SIG-M5 (cell line): Measurements from ENCODE around the gene PILRB.
A peak's percentile ranks its signal among the peaks of the same experiment; 100 is the strongest.
"Not testable (repeated sequence)": the region's sequence is repeated elsewhere in the genome, so short reads cannot be mapped to it uniquely, and the experiment has no call there.

Experiments used
- DNase-seq: peaks from one replicate; lab custom pipeline; 2025; lab: John Stamatoyannopoulos, UW

Gene PILRB

GRCh38 chr7:100376066-100376465, 18.1 kb downstream of the PILRB start:
- DNase-seq: no peak

GRCh38 chr7:100378114-100378755, 20.3 kb downstream of the PILRB start:
- no peak for DNase-seq

- no peak for DNase-seq
Observed at GRCh38 chr7:100380196-100380595, 22.3 kb downstream of the PILRB start.

- not testable (repeated sequence) for DNase-seq
Observed at GRCh38 chr7:100381531-100382233, 23.8 kb downstream of the PILRB start.

GRCh38 chr7:100382234-100382853, 24.4 kb downstream of the PILRB start:
- not testable (repeated sequence) for DNase-seq

- no peak for DNase-seq
Observed at GRCh38 chr7:100384628-100385294, 26.8 kb downstream of the PILRB start.

- DNase-seq: no peak
Observed at GRCh38 chr7:100386940-100387339, 29.0 kb downstream of the PILRB start.

GRCh38 chr7:100387695-100388094, 29.8 kb downstream of the PILRB start:
- no peak for DNase-seq

- DNase-seq: no peak
Observed at GRCh38 chr7:100389437-100390088, 31.6 kb downstream of the PILRB start.

GRCh38 chr7:100390286-100391009, 32.5 kb downstream of the PILRB start:
- DNase-seq: no peak

GRCh38 chr7:100393233-100393905, 35.5 kb downstream of the PILRB start:
- no peak for DNase-seq

- no peak for DNase-seq
Observed at GRCh38 chr7:100394077-100394476, 36.2 kb downstream of the PILRB start.

- peak; percentile 91 for DNase-seq
Observed at GRCh38 chr7:100396421-100396982, 38.6 kb downstream of the PILRB start.

- DNase-seq: no peak
Observed at GRCh38 chr7:100397315-100398081, 39.6 kb downstream of the PILRB start.

GRCh38 chr7:100398239-100398638, 40.3 kb downstream of the PILRB start:
- DNase-seq: no peak

- DNase-seq: no peak
Observed at GRCh38 chr7:100400041-100400440, 42.1 kb downstream of the PILRB start.

GRCh38 chr7:100400656-100401055, 42.7 kb downstream of the PILRB start:
- DNase-seq: no peak

- DNase-seq: no peak
Observed at GRCh38 chr7:100401811-100402210, 43.9 kb downstream of the PILRB start.

- DNase-seq: no peak
Observed at GRCh38 chr7:100402241-100402640, 44.3 kb downstream of the PILRB start.

- no peak for DNase-seq
Observed at GRCh38 chr7:100406767-100407166, 48.9 kb downstream of the PILRB start.
